Right atrium auricular region (tissue), 2 donors: Measurements from ENCODE around the gene CCDC6. TPM values are rescaled to one million over a fixed set of nuclear protein-coding genes. Genes with fewer than 3 reads are reported as not detected.

Experiments
- DNase-seq: peaks from one replicate; pipeline ENCODE4 v3.0.0-alpha.2; 2019; ENCODE audit warnings: low spot score
- H3K27ac ChIP-seq, 2 donors: fragments of 200-600 bp; sonication (generic); 1 replicate in 1 of 2; 2 replicates in 1 of 2; pipeline ENCODE4 v1.5.1; 2016 to 2019
- H3K27me3 ChIP-seq, 2 donors: fragments of 200-600 bp; sonication (generic); one replicate each; pipeline versions ENCODE4 v1.5.1 to v1.6.0; 2017 to 2019
- H3K36me3 ChIP-seq: fragments of 200-600 bp; sonication (generic); one replicate; pipeline ENCODE4 v1.5.1; 2016
- H3K4me1 ChIP-seq, 2 donors: fragments of 200-600 bp; sonication (generic); one replicate each; pipeline versions ENCODE4 v1.5.1 to v1.6.0; 2017 to 2019
- H3K4me3 ChIP-seq, 2 donors: fragments of 200-600 bp; sonication (generic); 1 replicate in 1 of 2; 2 replicates in 1 of 2; pipeline ENCODE4 v1.5.1; 2017 to 2019; ENCODE audit warnings: mild to moderate bottlenecking in 1 of 2, moderate library complexity in 1 of 2
- H3K9me3 ChIP-seq, 2 donors: fragments of 200-600 bp; sonication (generic); one replicate each; pipeline ENCODE4 v1.5.1; 2019
- total RNA-seq, 2 donors: library from RNA; depleted of rRNA; stranded (reverse); fragments of >200 nt; gene quantifications; one replicate each; pipeline ENCODE4 v1.1.0, GENCODE V29; 2016
- TF ChIP-seq, protein P1 (sequence below), 2 donors: fragments of 200-600 bp; sonication (generic); IDR thresholded peaks; one replicate each; pipeline ENCODE4 v1.5.1; 2019; ENCODE audit warnings: antibody characterized with exemption in 2 of 2

The CCDC6 gene
- total RNA-seq, 2 donors from 2014 or later, result 19.1 to 22.7 TPM

DNA sequence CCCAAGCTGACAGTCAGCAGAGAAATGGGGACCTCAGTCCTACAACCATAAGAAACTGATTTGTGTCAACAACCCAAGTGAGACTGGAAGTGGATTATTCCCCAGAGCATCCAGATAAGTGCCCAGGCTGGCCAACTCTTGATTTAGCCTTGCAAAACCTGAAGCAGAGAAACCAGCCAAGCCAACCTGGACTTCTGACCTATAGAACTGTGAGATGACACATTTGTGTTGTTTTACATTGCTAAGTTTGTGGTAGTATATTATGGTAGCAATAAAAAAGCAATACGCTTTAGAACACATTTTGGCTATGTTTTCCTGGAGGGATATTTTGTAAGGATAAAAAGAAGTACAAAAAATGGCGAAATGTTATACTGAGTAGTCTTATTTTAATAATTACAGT lies 19.7 kb upstream of the CCDC6 start:
- no peaks in the 10 kb centered on the region for H3K27me3 ChIP-seq
- no peaks in the 10 kb centered on the region for H3K36me3 ChIP-seq
- peaks cover 0 to 23% of the 10 kb centered on the region in 2 donors for H3K9me3 ChIP-seq
- H3K4me1 ChIP-seq, result no peaks in the 10 kb centered on the region
- no peak for DNase-seq
- H3K27ac ChIP-seq, result no peak overlapping the region
- TF ChIP-seq, protein P1, sequence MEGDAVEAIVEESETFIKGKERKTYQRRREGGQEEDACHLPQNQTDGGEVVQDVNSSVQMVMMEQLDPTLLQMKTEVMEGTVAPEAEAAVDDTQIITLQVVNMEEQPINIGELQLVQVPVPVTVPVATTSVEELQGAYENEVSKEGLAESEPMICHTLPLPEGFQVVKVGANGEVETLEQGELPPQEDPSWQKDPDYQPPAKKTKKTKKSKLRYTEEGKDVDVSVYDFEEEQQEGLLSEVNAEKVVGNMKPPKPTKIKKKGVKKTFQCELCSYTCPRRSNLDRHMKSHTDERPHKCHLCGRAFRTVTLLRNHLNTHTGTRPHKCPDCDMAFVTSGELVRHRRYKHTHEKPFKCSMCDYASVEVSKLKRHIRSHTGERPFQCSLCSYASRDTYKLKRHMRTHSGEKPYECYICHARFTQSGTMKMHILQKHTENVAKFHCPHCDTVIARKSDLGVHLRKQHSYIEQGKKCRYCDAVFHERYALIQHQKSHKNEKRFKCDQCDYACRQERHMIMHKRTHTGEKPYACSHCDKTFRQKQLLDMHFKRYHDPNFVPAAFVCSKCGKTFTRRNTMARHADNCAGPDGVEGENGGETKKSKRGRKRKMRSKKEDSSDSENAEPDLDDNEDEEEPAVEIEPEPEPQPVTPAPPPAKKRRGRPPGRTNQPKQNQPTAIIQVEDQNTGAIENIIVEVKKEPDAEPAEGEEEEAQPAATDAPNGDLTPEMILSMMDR (IDR thresholded peaks at IDR 0.05), result no peak
- no peak overlapping the region for H3K4me3 ChIP-seq

DNA sequence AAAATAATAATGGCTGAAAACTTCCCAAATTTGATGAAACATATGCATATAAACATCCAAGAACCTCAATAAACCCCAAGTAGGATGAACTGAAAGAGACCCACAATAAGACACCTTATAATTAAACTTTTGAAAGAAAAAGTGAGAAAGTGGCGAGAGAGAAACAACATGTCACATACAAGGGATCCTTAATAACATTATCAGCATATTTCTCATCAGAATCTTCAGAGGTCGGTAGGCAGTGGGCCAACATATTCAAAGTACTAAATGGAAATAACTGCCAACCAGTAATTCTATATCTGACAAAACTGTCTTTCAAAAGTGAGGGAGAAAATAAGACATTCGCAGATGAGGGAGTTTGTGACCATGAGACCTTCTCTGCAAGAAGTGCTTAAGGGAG lies 16.6 kb upstream of the CCDC6 start:
- no peak for DNase-seq
- H3K4me1 ChIP-seq, result no peaks in the 10 kb centered on the region

DNA sequence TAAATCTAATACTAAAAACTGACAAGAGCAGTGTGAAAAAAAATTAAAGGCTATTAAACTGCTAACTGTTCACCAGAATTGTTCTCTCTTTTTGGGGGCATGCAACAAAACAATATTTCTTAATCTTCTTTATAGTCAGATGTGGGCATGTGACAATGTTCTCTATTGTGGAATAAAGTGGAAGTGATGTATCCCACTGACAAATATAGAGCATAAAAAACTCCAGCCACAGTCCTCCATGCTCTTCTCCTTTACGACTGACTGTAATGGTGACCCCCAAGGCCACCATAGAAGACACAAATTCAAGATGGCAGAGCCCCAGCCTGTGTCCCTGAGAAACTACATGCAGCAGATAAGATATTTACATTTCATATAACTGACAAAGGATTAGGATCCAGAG lies 11.6 kb upstream of the CCDC6 start:
- peaks cover 3 to 26% of the 10 kb centered on the region in 2 donors for H3K9me3 ChIP-seq
- TF ChIP-seq, protein P1 (IDR thresholded peaks at IDR 0.05), result no peak
- H3K27ac ChIP-seq, result no peak overlapping the region
- H3K27me3 ChIP-seq, result no peaks in the 10 kb centered on the region
- DNase-seq, result no peak
- H3K4me1 ChIP-seq, result no peaks in the 10 kb centered on the region
- H3K4me3 ChIP-seq, result no peak overlapping the region
- no peaks in the 10 kb centered on the region for H3K36me3 ChIP-seq

More for the DNA sequence above, 16.6 kb upstream of the CCDC6 start:
- Histone ChIP-seq H3K9me3 (peaks cover 0 to 23% of the 10 kb centered on the region in 2 donors), H3K36me3 (no peaks in the 10 kb centered on the region), H3K27me3 (no peaks in the 10 kb centered on the region), H3K27ac (no peak overlapping the region), H3K4me3 (no peak overlapping the region)
- TF ChIP-seq, protein P1 (IDR thresholded peaks at IDR 0.05), result no peak

DNA sequence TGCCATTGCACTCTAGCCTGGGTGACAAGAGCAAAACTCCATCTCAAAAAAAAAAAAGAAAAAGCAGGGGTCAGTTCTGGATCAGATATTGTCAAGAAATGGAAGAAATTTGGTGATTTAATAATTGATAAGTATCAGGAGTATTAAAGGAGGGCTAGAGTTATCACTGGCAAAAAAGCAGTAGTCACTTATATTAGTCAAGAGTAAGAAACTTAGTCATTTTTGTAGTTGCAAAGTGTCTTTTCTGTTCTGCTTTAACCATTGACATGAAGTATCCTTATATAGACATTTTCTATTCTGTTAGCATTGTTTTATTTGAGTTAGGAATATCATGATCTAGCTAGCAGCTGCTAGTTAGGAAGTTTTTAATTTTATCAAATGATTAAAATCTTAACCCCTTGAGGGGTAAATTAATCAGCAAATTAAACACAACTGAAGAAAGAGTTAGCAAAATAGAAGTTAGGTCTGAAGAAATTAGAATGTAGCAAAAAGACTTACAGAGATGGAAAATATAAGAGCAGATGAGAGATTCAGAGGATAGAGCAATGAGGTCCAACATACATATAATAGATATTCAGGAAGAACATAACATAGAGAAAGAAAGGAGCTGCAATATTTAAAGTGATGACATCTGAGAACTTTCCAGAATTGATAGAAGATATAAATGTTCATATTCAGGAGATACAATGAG lies 7.3 kb upstream of the CCDC6 start:
- H3K4me3 ChIP-seq, result no peak overlapping the region
- H3K9me3 ChIP-seq, result peaks cover 3 to 12% of the 10 kb centered on the region in 2 donors
- H3K4me1 ChIP-seq, result peaks cover 0 to under 1% of the 10 kb centered on the region in 2 donors
- no peak for DNase-seq
- H3K27me3 ChIP-seq, result no peaks in the 10 kb centered on the region
- no peaks in the 10 kb centered on the region for H3K36me3 ChIP-seq
- H3K27ac ChIP-seq, result no peak overlapping the region
- TF ChIP-seq, protein P1 (IDR thresholded peaks at IDR 0.05), result no peak

DNA sequence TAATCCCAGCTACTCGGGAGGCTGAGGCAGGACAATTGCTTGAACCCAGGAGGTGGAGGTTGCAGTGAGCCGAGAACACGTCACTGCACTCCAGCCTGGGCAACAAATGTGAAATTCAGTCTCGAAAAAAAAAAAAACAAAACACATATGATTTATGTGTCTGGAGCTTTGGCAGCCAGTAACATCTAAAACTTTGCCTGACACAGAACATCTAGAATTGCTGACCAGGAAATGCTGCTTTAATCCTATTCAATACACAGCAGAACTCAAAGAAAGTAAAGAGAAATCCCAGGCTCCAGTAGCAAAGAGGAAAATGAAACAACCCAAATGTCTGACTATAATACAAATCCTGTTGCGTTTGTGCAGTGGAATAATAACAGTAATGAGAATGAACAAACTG lies 4.5 kb upstream of the CCDC6 start:
- no peaks in the 10 kb centered on the region for H3K27me3 ChIP-seq
- H3K4me1 ChIP-seq, result peaks cover 0 to 18% of the 10 kb centered on the region in 2 donors
- H3K27ac ChIP-seq, result no peak overlapping the region
- H3K36me3 ChIP-seq, result no peaks in the 10 kb centered on the region
- TF ChIP-seq, protein P1 (IDR thresholded peaks at IDR 0.05), result no peak
- no peak for DNase-seq
- peaks cover 3 to 12% of the 10 kb centered on the region in 2 donors for H3K9me3 ChIP-seq
- no peak overlapping the region for H3K4me3 ChIP-seq

DNA sequence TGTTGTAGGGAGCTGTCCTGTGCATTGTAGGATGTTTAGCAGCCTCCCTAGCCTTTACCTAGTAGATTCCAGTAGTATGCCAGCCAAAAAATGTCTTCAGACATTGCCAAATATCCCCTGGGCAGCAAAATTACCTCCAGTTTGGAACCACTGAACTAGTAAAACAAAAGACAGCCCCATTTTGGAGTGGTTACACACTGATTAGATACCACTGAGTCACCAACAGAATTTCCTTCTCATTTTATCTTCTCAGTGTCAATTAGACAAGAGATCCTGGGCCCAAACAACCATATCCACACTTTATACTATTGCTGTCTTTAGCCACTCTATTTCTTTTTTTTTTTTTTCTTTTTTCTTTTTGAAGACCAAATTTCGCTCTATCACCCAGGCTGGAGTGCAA lies 3.5 kb upstream of the CCDC6 start:
- Histone ChIP-seq H3K36me3 (no peaks in the 10 kb centered on the region), H3K27ac (no peak overlapping the region), H3K4me1 (peaks cover 0 to 22% of the 10 kb centered on the region in 2 donors), H3K4me3 (no peak overlapping the region), H3K9me3 (peaks cover 3 to 12% of the 10 kb centered on the region in 2 donors), H3K27me3 (no peaks in the 10 kb centered on the region)
- TF ChIP-seq, protein P1 (IDR thresholded peaks at IDR 0.05), result no peak
- no peak for DNase-seq
